PFSK-1 (cell line): Measurements from ENCODE around the gene FAM168A.

Experiments used
- SIN3A ChIP-seq: IDR thresholded peaks from 2 replicates; pipeline ENCODE4 v1.6.1; 2012; ENCODE audit warnings: mild to moderate bottlenecking, low read length, moderate library complexity, borderline replicate concordance; ENCODE audit not compliant: insufficient read depth
- TF ChIP-seq, protein P1 (sequence below), 2 experiments: IDR thresholded peaks; 2 replicates each; pipeline versions ENCODE4 v1.6.1 to v1.8.0; 2011 to 2012; ENCODE audit warnings: low read depth in 2 of 2, low read length in 2 of 2, control low read depth in 1 of 2, inconsistent platforms in 1 of 2, mild to moderate bottlenecking in 1 of 2, moderate library complexity in 1 of 2; ENCODE audit not compliant: insufficient read depth in 1 of 2

DNA sequence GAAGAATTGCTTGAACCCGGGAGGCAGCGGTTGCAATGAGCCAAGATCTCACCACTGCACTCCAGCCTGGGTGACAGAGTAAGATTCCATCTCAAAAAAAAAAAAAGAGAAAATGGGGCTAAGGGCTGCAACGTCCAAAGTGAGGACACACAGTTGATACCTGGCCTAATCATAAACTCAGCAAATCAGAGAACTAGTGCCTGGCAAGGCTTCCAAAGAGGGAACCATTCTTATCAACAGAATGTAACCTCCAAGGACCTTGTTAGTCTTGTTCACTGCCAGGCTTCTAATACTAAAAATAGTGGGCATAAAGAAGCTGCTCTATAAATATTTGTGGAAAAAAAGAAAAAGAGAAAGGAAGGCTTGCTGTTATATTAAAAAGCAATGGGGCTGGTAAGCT lies 42.3 kb downstream of the FAM168A start:
- TF ChIP-seq, protein P1, sequence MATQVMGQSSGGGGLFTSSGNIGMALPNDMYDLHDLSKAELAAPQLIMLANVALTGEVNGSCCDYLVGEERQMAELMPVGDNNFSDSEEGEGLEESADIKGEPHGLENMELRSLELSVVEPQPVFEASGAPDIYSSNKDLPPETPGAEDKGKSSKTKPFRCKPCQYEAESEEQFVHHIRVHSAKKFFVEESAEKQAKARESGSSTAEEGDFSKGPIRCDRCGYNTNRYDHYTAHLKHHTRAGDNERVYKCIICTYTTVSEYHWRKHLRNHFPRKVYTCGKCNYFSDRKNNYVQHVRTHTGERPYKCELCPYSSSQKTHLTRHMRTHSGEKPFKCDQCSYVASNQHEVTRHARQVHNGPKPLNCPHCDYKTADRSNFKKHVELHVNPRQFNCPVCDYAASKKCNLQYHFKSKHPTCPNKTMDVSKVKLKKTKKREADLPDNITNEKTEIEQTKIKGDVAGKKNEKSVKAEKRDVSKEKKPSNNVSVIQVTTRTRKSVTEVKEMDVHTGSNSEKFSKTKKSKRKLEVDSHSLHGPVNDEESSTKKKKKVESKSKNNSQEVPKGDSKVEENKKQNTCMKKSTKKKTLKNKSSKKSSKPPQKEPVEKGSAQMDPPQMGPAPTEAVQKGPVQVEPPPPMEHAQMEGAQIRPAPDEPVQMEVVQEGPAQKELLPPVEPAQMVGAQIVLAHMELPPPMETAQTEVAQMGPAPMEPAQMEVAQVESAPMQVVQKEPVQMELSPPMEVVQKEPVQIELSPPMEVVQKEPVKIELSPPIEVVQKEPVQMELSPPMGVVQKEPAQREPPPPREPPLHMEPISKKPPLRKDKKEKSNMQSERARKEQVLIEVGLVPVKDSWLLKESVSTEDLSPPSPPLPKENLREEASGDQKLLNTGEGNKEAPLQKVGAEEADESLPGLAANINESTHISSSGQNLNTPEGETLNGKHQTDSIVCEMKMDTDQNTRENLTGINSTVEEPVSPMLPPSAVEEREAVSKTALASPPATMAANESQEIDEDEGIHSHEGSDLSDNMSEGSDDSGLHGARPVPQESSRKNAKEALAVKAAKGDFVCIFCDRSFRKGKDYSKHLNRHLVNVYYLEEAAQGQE (IDR thresholded peaks at IDR 0.05; ENCODE audit: insufficient read depth in 1 of 2, low read depth in 2 of 2, low read length in 2 of 2), result no peak
- no peak for TF ChIP-seq SIN3A
